Measurements from ENCODE around the gene RCBTB2. TPM values are rescaled to one million over a fixed set of nuclear protein-coding genes. Genes with fewer than 3 reads are reported as not detected.

The RCBTB2 gene
- total RNA-seq, 1 donor from 2014 or later: 25.2 TPM

DNA sequence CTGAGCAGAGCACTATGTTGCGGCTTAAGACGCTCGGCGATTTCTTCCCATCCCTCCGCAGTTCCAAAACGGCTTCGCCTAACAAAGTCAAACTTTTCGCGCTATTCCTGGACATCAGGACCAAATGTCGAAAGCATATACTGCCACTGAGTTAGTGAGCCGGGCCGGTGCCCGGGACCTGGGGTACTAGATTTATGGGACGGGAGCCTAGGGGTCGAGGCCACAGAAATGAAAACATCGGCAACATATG is 699 bp downstream of the RCBTB2 start:
- TF ChIP-seq CTCF (conservative IDR thresholded peaks at IDR 0.05): no peak
- Mint-ChIP-seq H3K4me1 (peaks cover 34% of the 10 kb centered on the region), H3K36me3 (ENCODE audit: low read depth) (no peaks in the 10 kb centered on the region), H3K27ac (ENCODE audit: unreplicated experiment) (peak overlapping the region; percentile 96), H3K4me3 (peak overlapping the region; percentile 92), H3K27me3 (ENCODE audit: low read depth) (no peaks in the 10 kb centered on the region), H3K9me3 (no peaks in the 10 kb centered on the region)
- no peak for DNase-seq (ENCODE audit: low read depth, low spot score)

DNA sequence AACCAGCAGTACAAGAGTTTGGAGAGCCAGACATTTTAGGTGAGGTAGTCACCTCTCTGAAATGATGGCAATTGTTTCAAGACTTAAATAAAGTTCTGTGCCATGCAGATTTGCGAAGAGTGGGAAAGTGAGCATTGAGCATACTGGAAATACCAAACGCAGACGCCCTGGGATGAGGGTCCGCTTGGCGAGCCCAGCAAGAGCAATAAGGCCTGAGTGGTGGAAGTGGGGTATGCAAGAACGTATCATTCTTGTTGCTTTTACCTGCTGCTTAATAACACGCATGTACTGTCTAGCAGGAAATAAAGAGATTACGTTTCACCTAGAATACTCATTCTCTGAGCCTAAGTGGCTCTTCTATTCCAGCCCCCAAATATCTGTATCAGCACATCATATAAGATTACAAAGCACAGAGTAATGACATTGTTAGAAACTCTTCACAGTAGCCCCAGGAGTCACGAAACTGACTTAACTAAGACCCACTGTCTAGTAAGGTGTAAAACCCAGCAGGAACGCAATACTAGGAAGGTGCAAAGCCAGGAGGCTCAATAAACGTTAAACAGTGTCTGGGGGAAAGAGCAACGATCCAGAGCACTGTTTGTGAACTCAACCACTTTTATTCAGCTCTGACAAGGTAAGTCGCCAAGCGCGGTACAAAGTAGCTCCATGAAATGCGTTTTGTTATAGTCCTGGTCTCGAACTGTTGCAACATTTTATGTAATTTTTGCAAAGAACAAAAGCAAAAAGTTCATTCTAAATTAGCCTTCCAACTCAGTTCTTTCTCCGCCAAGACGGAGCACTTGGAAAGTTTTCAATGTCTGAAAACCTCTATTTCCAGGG is 1.2 kb downstream of the RCBTB2 start:
- Mint-ChIP-seq H3K9me3 (no peaks in the 10 kb centered on the region), H3K4me1 (peaks cover 31% of the 10 kb centered on the region), H3K36me3 (ENCODE audit: low read depth) (no peaks in the 10 kb centered on the region), H3K27me3 (ENCODE audit: low read depth) (no peaks in the 10 kb centered on the region), H3K4me3 (peak overlapping the region; percentile 92), H3K27ac (ENCODE audit: unreplicated experiment) (peak overlapping the region; percentile 1)
- TF ChIP-seq CTCF (conservative IDR thresholded peaks at IDR 0.05): no peak
- no peak for DNase-seq (ENCODE audit: low read depth, low spot score)

DNA sequence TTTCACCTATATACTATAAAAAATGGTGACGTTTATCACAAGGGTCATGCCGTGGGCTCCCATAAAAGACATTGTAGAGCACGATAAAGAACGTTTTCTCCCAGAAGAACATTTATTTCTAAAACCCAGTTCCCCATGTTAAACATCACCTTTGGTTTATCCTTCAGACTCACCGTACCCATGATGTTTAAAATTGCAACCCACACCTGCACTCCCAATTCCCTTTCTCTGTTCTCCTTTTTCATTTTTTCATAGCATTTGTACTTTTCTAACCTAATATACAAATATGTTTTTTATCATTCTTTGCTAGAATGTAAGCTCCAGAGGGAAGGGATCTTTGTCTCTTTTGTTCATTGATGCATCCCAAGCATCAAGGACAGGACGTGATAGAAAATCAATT is 2.0 kb downstream of the RCBTB2 start:
- TF ChIP-seq CTCF (conservative IDR thresholded peaks at IDR 0.05): no peak
- Mint-ChIP-seq H3K4me3 (peak overlapping the region; percentile 92), H3K36me3 (ENCODE audit: low read depth) (no peaks in the 10 kb centered on the region), H3K27me3 (ENCODE audit: low read depth) (no peaks in the 10 kb centered on the region), H3K9me3 (no peaks in the 10 kb centered on the region), H3K4me1 (peaks cover 31% of the 10 kb centered on the region), H3K27ac (ENCODE audit: unreplicated experiment) (no peak overlapping the region)
- no peak for DNase-seq (ENCODE audit: low read depth, low spot score)

GRCh38 chr13:48528720-48529119 is 4.2 kb downstream of the RCBTB2 start:
- no peak for DNase-seq (ENCODE audit: low read depth, low spot score)
- Mint-ChIP-seq H3K9me3 (no peaks in the 10 kb centered on the region), H3K4me3 (no peak overlapping the region), H3K27me3 (ENCODE audit: low read depth) (no peaks in the 10 kb centered on the region), H3K27ac (ENCODE audit: unreplicated experiment) (no peak overlapping the region), H3K36me3 (ENCODE audit: low read depth) (no peaks in the 10 kb centered on the region), H3K4me1 (peaks cover 26% of the 10 kb centered on the region)
- no peak for TF ChIP-seq CTCF (conservative IDR thresholded peaks at IDR 0.05)

DNA sequence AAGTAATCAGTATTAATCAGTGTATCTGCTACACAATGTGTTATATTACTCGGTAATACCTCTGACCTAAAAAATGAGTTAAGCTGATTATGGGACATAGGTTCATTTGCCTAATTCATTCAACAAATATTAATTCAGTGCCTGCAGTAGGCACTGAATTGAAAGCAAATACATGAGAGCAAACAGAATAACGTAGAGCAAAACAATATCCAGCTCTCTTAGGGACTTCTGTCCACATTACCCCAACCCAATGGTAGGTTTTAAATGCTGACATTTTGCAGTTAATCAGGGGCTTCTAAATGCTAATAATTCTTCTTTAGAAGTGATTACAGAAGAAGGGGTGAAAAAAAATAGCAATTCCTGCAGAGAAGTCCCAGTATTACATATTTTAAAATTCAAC is 4.9 kb downstream of the RCBTB2 start:
- Mint-ChIP-seq H3K27me3 (ENCODE audit: low read depth) (no peaks in the 10 kb centered on the region), H3K4me1 (peaks cover 21% of the 10 kb centered on the region), H3K9me3 (no peaks in the 10 kb centered on the region), H3K4me3 (no peak overlapping the region), H3K36me3 (ENCODE audit: low read depth) (no peaks in the 10 kb centered on the region), H3K27ac (ENCODE audit: unreplicated experiment) (no peak overlapping the region)
- DNase-seq (ENCODE audit: low read depth, low spot score): no peak
- TF ChIP-seq CTCF (conservative IDR thresholded peaks at IDR 0.05): no peak
